Dermis microvascular lymphatic vessel endothelial cell (primary cell): Measurements from ENCODE around the gene ACHE. TPM values are rescaled to one million over a fixed set of nuclear protein-coding genes. Genes with fewer than 3 reads are reported as not detected.
A peak's percentile ranks its signal among the peaks of the same experiment; 100 is the strongest.

ENCODE experiments used
- DNase-seq, 2 donors: peaks; one replicate each; pipeline versions ENCODE4 v3.0.0 to v3.0.0-alpha.2; 2010; ENCODE audit warnings: low read depth in 2 of 2
- total RNA-seq: library from RNA; depleted of rRNA; stranded (reverse); fragments of >200 nt; gene quantifications from 2 replicates; pipeline ENCODE4 v1.2.1, GENCODE V29; 2014

Gene ACHE
- total RNA-seq, 1 donor from 2014 or later: 1.2 TPM

GRCh38 chr7:100885440-100886141, 10.1 kb downstream of the ACHE start:
- DNase-seq: no peak

GRCh38 chr7:100884736-100885439, 10.8 kb downstream of the ACHE start:
- DNase-seq: no peak

GRCh38 chr7:100882785-100883526, 12.7 kb downstream of the ACHE start:
- DNase-seq: no peak

- DNase-seq: no peak
Measured at GRCh38 chr7:100882201-100882600, 13.5 kb downstream of the ACHE start.

- DNase-seq: no peak
Measured at GRCh38 chr7:100881136-100881535, 14.6 kb downstream of the ACHE start.

GRCh38 chr7:100880645-100881044, 15.0 kb downstream of the ACHE start:
- no peak for DNase-seq

- DNase-seq: no peak
Measured at GRCh38 chr7:100879685-100880261, 15.9 kb downstream of the ACHE start.

GRCh38 chr7:100878685-100879084, 17.0 kb downstream of the ACHE start:
- DNase-seq: no peak

- no peak for DNase-seq
Measured at GRCh38 chr7:100878013-100878412, 17.7 kb downstream of the ACHE start.

GRCh38 chr7:100875356-100875751, 20.3 kb downstream of the ACHE start:
- peak in 1 of 2 donors; percentile 32 for DNase-seq

- DNase-seq: peak; percentile 96 to 98
Measured at GRCh38 chr7:100874577-100875355, 20.9 kb downstream of the ACHE start, which contains the start of gene SRRT. TSS of gene SRRT (plus strand) at chr7:100875103. CDS start at chr7:100875591, 488 bp downstream.

- DNase-seq: no peak
Measured at GRCh38 chr7:100874300-100874576, 21.4 kb downstream of the ACHE start.

- no peak for DNase-seq
Measured at GRCh38 chr7:100873599-100874299, 21.9 kb downstream of the ACHE start.

- no peak for DNase-seq
Measured at GRCh38 chr7:100867776-100868485, 27.8 kb downstream of the ACHE start.

GRCh38 chr7:100867040-100867775, 28.5 kb downstream of the ACHE start, which contains the start of gene TRIP6:
TSS of gene TRIP6 (plus strand) at chr7:100867387. CDS start at chr7:100867498, 111 bp downstream.
- peak in 1 of 2 donors; percentile 73 for DNase-seq

- no peak for DNase-seq
Measured at GRCh38 chr7:100866729-100867039, 29.0 kb downstream of the ACHE start.

GRCh38 chr7:100865938-100866728, 29.6 kb downstream of the ACHE start:
- peak in 1 of 2 donors; percentile 57 for DNase-seq

- peak in 1 of 2 donors; percentile 67 for DNase-seq
Measured at GRCh38 chr7:100865372-100865911, 30.2 kb downstream of the ACHE start.
